ENCODE measurements around the gene ZNF662. TPM values are rescaled to one million over a fixed set of nuclear protein-coding genes. Genes with fewer than 3 reads are reported as not detected.

Gene ZNF662
- total RNA-seq, 1 donor from 2014 or later: not detected

GRCh38 chr3:42900226-42901072 is 5.5 kb upstream of the ZNF662 start:
- H3K27ac Mint-ChIP-seq: peak overlapping the region; percentile 58
- H3K4me1 Mint-ChIP-seq (ENCODE audit: unreplicated experiment): peaks cover 8% of the 10 kb centered on the region
- peaks cover 23% of the 10 kb centered on the region for H3K27me3 Mint-ChIP-seq
- DNase-seq (ENCODE audit: extremely low spot score, unreplicated experiment): no peak
- no peaks in the 10 kb centered on the region for H3K36me3 Mint-ChIP-seq
- TF ChIP-seq, protein P1, sequence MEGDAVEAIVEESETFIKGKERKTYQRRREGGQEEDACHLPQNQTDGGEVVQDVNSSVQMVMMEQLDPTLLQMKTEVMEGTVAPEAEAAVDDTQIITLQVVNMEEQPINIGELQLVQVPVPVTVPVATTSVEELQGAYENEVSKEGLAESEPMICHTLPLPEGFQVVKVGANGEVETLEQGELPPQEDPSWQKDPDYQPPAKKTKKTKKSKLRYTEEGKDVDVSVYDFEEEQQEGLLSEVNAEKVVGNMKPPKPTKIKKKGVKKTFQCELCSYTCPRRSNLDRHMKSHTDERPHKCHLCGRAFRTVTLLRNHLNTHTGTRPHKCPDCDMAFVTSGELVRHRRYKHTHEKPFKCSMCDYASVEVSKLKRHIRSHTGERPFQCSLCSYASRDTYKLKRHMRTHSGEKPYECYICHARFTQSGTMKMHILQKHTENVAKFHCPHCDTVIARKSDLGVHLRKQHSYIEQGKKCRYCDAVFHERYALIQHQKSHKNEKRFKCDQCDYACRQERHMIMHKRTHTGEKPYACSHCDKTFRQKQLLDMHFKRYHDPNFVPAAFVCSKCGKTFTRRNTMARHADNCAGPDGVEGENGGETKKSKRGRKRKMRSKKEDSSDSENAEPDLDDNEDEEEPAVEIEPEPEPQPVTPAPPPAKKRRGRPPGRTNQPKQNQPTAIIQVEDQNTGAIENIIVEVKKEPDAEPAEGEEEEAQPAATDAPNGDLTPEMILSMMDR (conservative IDR thresholded peaks at IDR 0.05): no peak
- peak overlapping the region; percentile 27 for H3K4me3 Mint-ChIP-seq
- H3K9me3 Mint-ChIP-seq: peaks cover 5% of the 10 kb centered on the region

GRCh38 chr3:42901073-42901415 is 4.9 kb upstream of the ZNF662 start:
- Mint-ChIP-seq H3K36me3 (no peaks in the 10 kb centered on the region), H3K27me3 (peaks cover 25% of the 10 kb centered on the region), H3K4me3 (peak overlapping the region; percentile 27), H3K27ac (peak overlapping the region; percentile 58), H3K4me1 (ENCODE audit: unreplicated experiment) (peaks cover 8% of the 10 kb centered on the region), H3K9me3 (peaks cover 5% of the 10 kb centered on the region)
- TF ChIP-seq, protein P1 (conservative IDR thresholded peaks at IDR 0.05): no peak
- no peak for DNase-seq (ENCODE audit: extremely low spot score, unreplicated experiment)

DNA sequence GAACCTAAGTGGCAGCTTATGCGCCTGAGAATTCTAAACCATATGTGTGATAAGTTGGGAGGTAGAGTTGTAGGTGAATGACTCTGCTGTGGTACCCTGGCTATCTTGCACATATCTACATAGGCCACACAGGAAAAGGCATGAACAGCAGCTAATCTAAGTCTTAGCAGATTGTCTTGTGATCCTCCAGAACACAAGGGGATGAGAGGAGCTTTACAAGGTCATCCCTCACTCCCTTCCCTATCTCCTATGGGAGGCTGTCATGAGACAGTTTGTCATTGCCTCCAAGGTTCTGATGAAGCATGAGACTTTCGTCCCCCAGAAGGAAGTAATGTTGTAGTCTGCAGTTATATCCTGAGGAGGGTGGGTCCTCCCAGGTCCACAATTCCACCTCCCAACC is 3.7 kb upstream of the ZNF662 start:
- H3K36me3 Mint-ChIP-seq: no peaks in the 10 kb centered on the region
- H3K9me3 Mint-ChIP-seq: peaks cover 9% of the 10 kb centered on the region
- H3K4me3 Mint-ChIP-seq: no peak overlapping the region
- H3K4me1 Mint-ChIP-seq (ENCODE audit: unreplicated experiment): peaks cover 13% of the 10 kb centered on the region
- TF ChIP-seq, protein P1 (conservative IDR thresholded peaks at IDR 0.05): no peak
- H3K27ac Mint-ChIP-seq: no peak overlapping the region
- DNase-seq (ENCODE audit: extremely low spot score, unreplicated experiment): no peak
- H3K27me3 Mint-ChIP-seq: peaks cover 32% of the 10 kb centered on the region

- DNase-seq (ENCODE audit: extremely low spot score, unreplicated experiment): no peak
- Mint-ChIP-seq H3K27me3 (peaks cover 32% of the 10 kb centered on the region), H3K9me3 (peaks cover 9% of the 10 kb centered on the region), H3K36me3 (no peaks in the 10 kb centered on the region), H3K4me3 (no peak overlapping the region), H3K27ac (no peak overlapping the region), H3K4me1 (ENCODE audit: unreplicated experiment) (peaks cover 13% of the 10 kb centered on the region)
- TF ChIP-seq, protein P1 (conservative IDR thresholded peaks at IDR 0.05): no peak
These were observed 1.9 kb upstream of the ZNF662 start for GRCh38 chr3:42904076-42904475.

DNA sequence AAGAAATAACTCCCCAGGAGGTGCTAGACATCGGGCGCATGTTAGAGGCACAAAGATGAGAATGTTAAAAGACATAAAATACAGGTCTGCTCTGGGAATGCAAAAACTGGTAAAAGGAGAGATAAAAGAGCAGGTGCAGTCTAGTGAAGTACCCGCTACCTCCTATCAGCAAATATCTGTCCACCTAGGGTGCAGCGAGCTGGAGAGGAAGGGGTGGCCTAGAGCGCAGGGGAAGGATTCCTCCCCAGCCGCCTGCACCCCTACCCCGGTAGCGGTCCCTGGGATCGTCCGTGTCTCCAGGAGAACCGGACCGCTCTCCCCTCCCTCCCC is 237 bp upstream of the ZNF662 start:
- Mint-ChIP-seq H3K27ac (no peak overlapping the region), H3K36me3 (no peaks in the 10 kb centered on the region), H3K9me3 (peaks cover 9% of the 10 kb centered on the region), H3K4me1 (ENCODE audit: unreplicated experiment) (peaks cover 10% of the 10 kb centered on the region), H3K27me3 (peaks cover 30% of the 10 kb centered on the region), H3K4me3 (no peak overlapping the region)
- no peak for DNase-seq (ENCODE audit: extremely low spot score, unreplicated experiment)
- TF ChIP-seq, protein P1 (conservative IDR thresholded peaks at IDR 0.05): no peak
